ENCODE results near the gene VENTX. TPM values are rescaled to one million over a fixed set of nuclear protein-coding genes. Genes with fewer than 3 reads are reported as not detected.
"Not testable (repeated sequence)": the region's sequence is repeated elsewhere in the genome, so short reads cannot be mapped to it uniquely, and the experiment has no call there.

The VENTX gene
- total RNA-seq, 1 donor = not detected

GRCh38 chr10:133230044-133230361 lies 7.7 kb upstream of the VENTX start, which contains the start of gene UTF1:
TSS of gene UTF1 (plus strand) at chr10:133230217. CDS start at chr10:133230289, 72 bp downstream.
- no peak for DNase-seq (ENCODE audit: low read depth)
- no peak for TF ChIP-seq CTCF (IDR thresholded peaks at IDR 0.05; ENCODE audit: insufficient read depth, low read depth, low read length)
- H3K4me3 ChIP-seq (ENCODE audit: low read depth, low read length) = no peak within 1 kb of the TSS

DNA sequence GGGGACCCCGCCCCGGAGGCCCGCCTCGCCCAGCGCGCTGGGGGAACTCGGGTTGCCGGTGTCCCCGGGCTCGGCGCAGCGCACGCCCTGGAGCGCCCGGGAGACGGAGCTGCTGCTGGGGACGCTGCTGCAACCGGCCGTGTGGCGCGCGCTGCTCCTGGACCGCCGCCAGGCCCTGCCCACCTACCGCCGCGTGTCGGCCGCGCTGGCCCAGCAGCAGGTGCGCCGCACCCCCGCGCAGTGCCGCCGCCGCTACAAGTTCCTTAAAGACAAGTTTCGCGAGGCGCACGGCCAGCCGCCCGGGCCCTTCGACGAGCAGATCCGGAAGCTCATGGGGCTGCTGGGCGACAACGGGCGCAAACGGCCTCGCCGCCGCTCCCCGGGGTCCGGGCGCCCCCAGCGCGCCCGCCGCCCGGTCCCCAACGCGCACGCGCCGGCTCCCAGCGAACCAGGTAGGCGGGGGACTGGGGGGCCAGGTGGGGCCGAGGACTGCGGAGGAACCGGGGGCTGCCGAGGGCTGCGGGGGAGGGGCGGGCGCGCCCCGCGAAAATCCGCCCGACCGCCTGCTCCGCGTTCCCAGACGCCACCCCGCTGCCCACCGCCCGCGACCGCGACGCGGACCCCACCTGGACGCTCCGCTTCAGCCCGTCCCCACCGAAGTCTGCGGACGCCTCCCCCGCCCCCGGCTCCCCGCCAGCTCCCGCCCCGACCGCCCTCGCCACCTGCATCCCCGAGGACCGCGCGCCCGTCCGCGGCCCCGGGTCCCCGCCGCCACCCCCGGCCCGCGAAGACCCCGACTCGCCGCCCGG lies 7.1 kb upstream of the VENTX start:
- no peak for DNase-seq (ENCODE audit: low read depth)
- TF ChIP-seq CTCF (IDR thresholded peaks at IDR 0.05; ENCODE audit: insufficient read depth, low read depth, low read length) = no peak
- no peak overlapping the region for H3K4me3 ChIP-seq (ENCODE audit: low read depth, low read length)

- no peak for TF ChIP-seq CTCF (IDR thresholded peaks at IDR 0.05; ENCODE audit: insufficient read depth, low read depth, low read length)
- no peak for DNase-seq (ENCODE audit: low read depth)
- no peak overlapping the region for H3K4me3 ChIP-seq (ENCODE audit: low read depth, low read length)
These were observed 6.3 kb upstream of the VENTX start for GRCh38 chr10:133231244-133231945.

DNA sequence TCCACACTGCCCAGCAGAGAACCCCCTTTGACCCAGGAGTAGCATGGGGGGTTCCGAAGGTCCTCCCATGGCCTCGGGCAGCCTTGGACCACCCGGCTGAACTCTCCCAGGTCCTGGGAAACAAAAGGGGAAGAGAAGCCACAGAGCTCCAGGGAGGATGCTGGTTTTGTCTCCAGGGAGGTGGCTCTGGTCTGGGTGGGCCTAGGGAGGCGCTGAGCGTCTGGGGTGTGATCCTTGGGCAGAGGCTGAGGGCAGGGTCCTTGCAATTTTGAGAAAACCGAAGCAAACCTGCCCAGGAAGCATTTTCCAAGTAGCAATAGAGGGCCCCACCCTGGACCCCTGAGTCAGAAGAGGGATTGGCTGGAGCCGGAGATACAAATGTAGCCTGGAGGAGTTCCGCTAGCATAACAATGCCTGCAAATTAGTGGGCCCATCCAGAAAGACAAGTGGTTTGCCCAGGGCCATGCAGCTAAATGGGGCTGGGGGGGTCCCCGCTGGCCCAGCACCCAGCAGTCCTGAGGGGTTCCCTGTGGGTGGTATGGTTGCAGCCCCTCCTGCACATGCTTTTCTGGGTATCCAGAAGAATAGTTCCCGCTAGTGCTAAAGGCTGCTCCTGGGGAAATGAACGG lies 5.6 kb upstream of the VENTX start:
- DNase-seq (ENCODE audit: low read depth) = no peak
- no peak overlapping the region for H3K4me3 ChIP-seq (ENCODE audit: low read depth, low read length)
- TF ChIP-seq CTCF (IDR thresholded peaks at IDR 0.05; ENCODE audit: insufficient read depth, low read depth, low read length) = no peak

- H3K4me3 ChIP-seq (ENCODE audit: low read depth, low read length); DNase-seq (ENCODE audit: low read depth): not testable (repeated sequence)
These were observed 2.9 kb upstream of the VENTX start for GRCh38 chr10:133234796-133235195.

DNA sequence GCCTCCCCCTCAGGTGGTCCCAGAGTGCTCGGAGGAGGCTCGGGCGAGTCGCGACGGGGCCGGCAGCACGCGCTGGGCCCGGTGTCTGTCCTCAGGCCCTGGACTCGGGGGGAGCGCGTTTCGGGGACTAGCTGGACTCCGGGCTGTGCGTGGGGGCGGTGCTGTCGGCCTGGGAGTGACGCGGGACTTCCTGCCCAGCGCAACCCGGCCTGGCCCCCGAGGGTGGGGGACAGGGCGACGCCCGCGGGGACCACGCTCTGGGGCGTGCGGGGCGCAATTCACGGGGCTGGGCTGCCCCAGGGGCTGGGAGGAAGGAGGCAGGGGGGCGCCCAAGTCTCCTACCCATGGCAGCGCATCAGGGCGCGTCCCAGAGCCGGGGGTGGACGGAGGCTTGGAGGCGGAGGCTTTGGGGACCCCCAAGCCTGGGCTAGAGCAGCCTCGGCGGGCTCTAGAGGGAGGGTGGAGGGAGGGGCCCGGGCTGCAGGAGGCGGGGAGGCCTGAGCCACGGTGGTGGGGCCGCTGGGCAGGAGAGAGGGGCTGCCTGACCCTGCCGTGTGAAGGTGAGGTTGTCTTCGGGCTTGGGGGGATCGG lies 2.3 kb upstream of the VENTX start:
- no peak for DNase-seq (ENCODE audit: low read depth)

More for the DNA sequence above, 2.3 kb upstream of the VENTX start:
- H3K4me3 ChIP-seq (ENCODE audit: low read depth, low read length) = no peak overlapping the region
- TF ChIP-seq CTCF (IDR thresholded peaks at IDR 0.05; ENCODE audit: insufficient read depth, low read depth, low read length) = no peak

All from fibroblast of villous mesenchyme (primary cell).